Fibroblast of lung (primary cell): ENCODE data around the gene RUVBL2. TPM values are rescaled to one million over a fixed set of nuclear protein-coding genes. Genes with fewer than 3 reads are reported as not detected.
A peak's percentile ranks its signal among the peaks of the same experiment; 100 is the strongest.
"Not testable (repeated sequence)": the region's sequence is repeated elsewhere in the genome, so short reads cannot be mapped to it uniquely, and the experiment has no call there.

ENCODE experiments used
- DNase-seq, 2 donors: peaks; one replicate each; pipeline versions ENCODE4 v3.0.0 to v3.0.0-alpha.2; 2010; ENCODE audit warnings: low read depth in 2 of 2
- H2AFZ ChIP-seq: 2 replicates; pipeline ENCODE4 v1.5.1; 2012; ENCODE audit warnings: low read length, control low read depth, inconsistent platforms
- H3K27ac ChIP-seq: 2 replicates; pipeline ENCODE4 v1.5.1; 2011; ENCODE audit warnings: low read length, control low read depth; ENCODE audit not compliant: insufficient read depth
- H3K27me3 ChIP-seq: 2 replicates; pipeline ENCODE4 v1.5.1; 2011; ENCODE audit warnings: mild to moderate bottlenecking, low read length; ENCODE audit not compliant: control insufficient read depth, insufficient read depth
- H3K36me3 ChIP-seq: 2 replicates; pipeline ENCODE4 v1.5.1; 2011; ENCODE audit warnings: low read length; ENCODE audit not compliant: control insufficient read depth, insufficient read depth
- H3K4me1 ChIP-seq: 2 replicates; pipeline ENCODE4 v1.5.1; 2011; ENCODE audit warnings: low read length; ENCODE audit not compliant: control insufficient read depth, insufficient read depth; ENCODE audit errors: extremely low read depth
- H3K4me2 ChIP-seq: 2 replicates; pipeline ENCODE4 v1.5.1; 2011; ENCODE audit warnings: low read length, control low read depth; ENCODE audit not compliant: insufficient read depth; ENCODE audit errors: extremely low read depth
- H3K4me3 ChIP-seq, 4 experiments: fragments of 200-600 bp in 1 of 4; sonication (generic) in 1 of 4; replicated peaks in 1 of 4; 2 replicates each; pipeline ENCODE4 v1.5.1; 2011 to 2016; ENCODE audit warnings: low read length in 4 of 4, low read depth in 3 of 4, mild to moderate bottlenecking in 3 of 4, control low read depth in 2 of 4, inconsistent platforms in 1 of 4, mixed read lengths in 1 of 4; ENCODE audit not compliant: insufficient read depth in 1 of 4; ENCODE audit errors: control extremely low read depth in 1 of 4
- H3K79me2 ChIP-seq: 2 replicates; pipeline ENCODE4 v1.5.1; 2012; ENCODE audit warnings: mild to moderate bottlenecking, low read length, inconsistent platforms; ENCODE audit not compliant: control insufficient read depth, insufficient read depth
- H3K9ac ChIP-seq: 2 replicates; pipeline ENCODE4 v1.5.1; 2011; ENCODE audit warnings: mild to moderate bottlenecking, low read length, control low read depth; ENCODE audit not compliant: insufficient read depth
- H3K9me3 ChIP-seq: 2 replicates; pipeline ENCODE4 v1.5.1; 2012; ENCODE audit warnings: low read depth, low read length; ENCODE audit not compliant: control insufficient read depth, insufficient read depth
- H4K20me1 ChIP-seq: 2 replicates; pipeline ENCODE4 v1.5.1; 2011; ENCODE audit warnings: low read length; ENCODE audit not compliant: control insufficient read depth, insufficient read depth; ENCODE audit errors: extremely low read depth
- polyA plus RNA-seq, 2 donors: library from polyadenylated mRNA; depleted of rRNA in 1 of 2; stranded (reverse) in 1 of 2; unstranded in 1 of 2; fragments of >200 nt; gene quantifications; 2 replicates each; pipeline ENCODE4 v1.2.1, GENCODE V29; 2011 to 2012; ENCODE audit warnings: missing spikeins in 1 of 2
- total RNA-seq: library from RNA; depleted of rRNA; stranded (reverse); fragments of >200 nt; gene quantifications from 2 replicates; pipeline ENCODE4 v1.2.1, GENCODE V29; 2014
- TF ChIP-seq, protein P1 (sequence below), 2 donors: IDR thresholded peaks in 1 of 2; conservative IDR thresholded peaks in 1 of 2; 1 replicate in 1 of 2; 2 replicates in 1 of 2; pipeline ENCODE4 v1.5.1; 2011 to 2012; ENCODE audit warnings: low read length in 2 of 2, control low read depth in 1 of 2, inconsistent platforms in 1 of 2, low read depth in 1 of 2, mild to moderate bottlenecking in 1 of 2

RUVBL2 gene
- total and polyA plus RNA-seq, 2 donors (not counting 1 experiment from before 2014, with no cell fraction given): 77.6 to 158 TPM

GRCh38 chr19:49031642-49032301, 38.1 kb downstream of the RUVBL2 start, which contains the start of gene CGB2:
TSS of gene CGB2 (plus strand) at chr19:49031890. CDS start at chr19:49032096, 206 bp downstream.
- not testable (repeated sequence) for H3K36me3 ChIP-seq, H3K4me2 ChIP-seq, H3K27me3 ChIP-seq, H3K79me2 ChIP-seq, DNase-seq, H3K9me3 ChIP-seq, H2AFZ ChIP-seq, H3K4me1 ChIP-seq, H3K9ac ChIP-seq, H3K27ac ChIP-seq, H4K20me1 ChIP-seq, H3K4me3 ChIP-seq
- TF ChIP-seq, protein P1, sequence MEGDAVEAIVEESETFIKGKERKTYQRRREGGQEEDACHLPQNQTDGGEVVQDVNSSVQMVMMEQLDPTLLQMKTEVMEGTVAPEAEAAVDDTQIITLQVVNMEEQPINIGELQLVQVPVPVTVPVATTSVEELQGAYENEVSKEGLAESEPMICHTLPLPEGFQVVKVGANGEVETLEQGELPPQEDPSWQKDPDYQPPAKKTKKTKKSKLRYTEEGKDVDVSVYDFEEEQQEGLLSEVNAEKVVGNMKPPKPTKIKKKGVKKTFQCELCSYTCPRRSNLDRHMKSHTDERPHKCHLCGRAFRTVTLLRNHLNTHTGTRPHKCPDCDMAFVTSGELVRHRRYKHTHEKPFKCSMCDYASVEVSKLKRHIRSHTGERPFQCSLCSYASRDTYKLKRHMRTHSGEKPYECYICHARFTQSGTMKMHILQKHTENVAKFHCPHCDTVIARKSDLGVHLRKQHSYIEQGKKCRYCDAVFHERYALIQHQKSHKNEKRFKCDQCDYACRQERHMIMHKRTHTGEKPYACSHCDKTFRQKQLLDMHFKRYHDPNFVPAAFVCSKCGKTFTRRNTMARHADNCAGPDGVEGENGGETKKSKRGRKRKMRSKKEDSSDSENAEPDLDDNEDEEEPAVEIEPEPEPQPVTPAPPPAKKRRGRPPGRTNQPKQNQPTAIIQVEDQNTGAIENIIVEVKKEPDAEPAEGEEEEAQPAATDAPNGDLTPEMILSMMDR (conservative IDR thresholded peaks at IDR 0.05 in 1 of 2, IDR thresholded peaks at IDR 0.05 in 1 of 2; ENCODE audit: low read depth in 1 of 2, low read length in 2 of 2): peak in 1 of 2 donors; percentile 23

- not testable (repeated sequence) for H3K9ac ChIP-seq, DNase-seq, H4K20me1 ChIP-seq, H3K79me2 ChIP-seq, H3K27me3 ChIP-seq, H3K9me3 ChIP-seq, H3K4me1 ChIP-seq, H2AFZ ChIP-seq, H3K36me3 ChIP-seq, H3K4me3 ChIP-seq, H3K27ac ChIP-seq, H3K4me2 ChIP-seq
- TF ChIP-seq, protein P1 (conservative IDR thresholded peaks at IDR 0.05 in 1 of 2, IDR thresholded peaks at IDR 0.05 in 1 of 2; ENCODE audit: low read depth in 1 of 2, low read length in 2 of 2): peak; percentile 15 to 39
Observed at GRCh38 chr19:49036815-49037214, 43.1 kb downstream of the RUVBL2 start, which contains the start of gene CGB1. TSS of gene CGB1 (minus strand) at chr19:49036895. CDS start at chr19:49036711, 184 bp downstream.

GRCh38 chr19:49038111-49038510, 44.4 kb downstream of the RUVBL2 start:
- DNase-seq, H2AFZ ChIP-seq, H3K4me3 ChIP-seq, H3K27ac ChIP-seq, H3K4me2 ChIP-seq, H3K79me2 ChIP-seq, H3K9me3 ChIP-seq, H3K36me3 ChIP-seq, H4K20me1 ChIP-seq, H3K27me3 ChIP-seq, H3K9ac ChIP-seq, H3K4me1 ChIP-seq: not testable (repeated sequence)

GRCh38 chr19:49038557-49039276, 45.0 kb downstream of the RUVBL2 start:
- H3K9ac ChIP-seq, H3K27me3 ChIP-seq, H2AFZ ChIP-seq, H3K4me1 ChIP-seq, H3K27ac ChIP-seq, H3K36me3 ChIP-seq, H3K79me2 ChIP-seq, H3K4me2 ChIP-seq, H4K20me1 ChIP-seq, H3K4me3 ChIP-seq, H3K9me3 ChIP-seq: not testable (repeated sequence)
- DNase-seq: peak in 1 of 2 donors; percentile 87

- not testable (repeated sequence) for H2AFZ ChIP-seq, H3K36me3 ChIP-seq, H4K20me1 ChIP-seq, H3K27ac ChIP-seq, DNase-seq, H3K4me3 ChIP-seq, H3K27me3 ChIP-seq, H3K4me2 ChIP-seq, H3K79me2 ChIP-seq, H3K9ac ChIP-seq, H3K9me3 ChIP-seq, H3K4me1 ChIP-seq
Observed at GRCh38 chr19:49039736-49040135, 46.0 kb downstream of the RUVBL2 start.
